GM23338 (cell line): Measurements from ENCODE around the gene C2orf78. TPM values are rescaled to one million over a fixed set of nuclear protein-coding genes. Genes with fewer than 3 reads are reported as not detected.
"Not testable (repeated sequence)": the region's sequence is repeated elsewhere in the genome, so short reads cannot be mapped to it uniquely, and the experiment has no call there.

ENCODE experiments used
- ATAC-seq: fragments of 200-7000 bp; cut with Tn5 transposase; 3 replicates; pipeline ENCODE4 v1.9.1; 2020
- DNase-seq: peaks from one replicate; pipeline ENCODE4 v3.0.0-alpha.2; 2015; ENCODE audit warnings: low spot score
- H2AFZ ChIP-seq: fragments of 200-600 bp; sonication (generic); 2 replicates; pipeline ENCODE4 v1.8.0; 2016; ENCODE audit warnings: antibody characterized with exemption, mild to moderate bottlenecking, moderate library complexity
- H3F3A ChIP-seq: fragments of 200-600 bp; sonication (generic); replicated peaks from 2 replicates; pipeline ENCODE4 v1.8.0; 2017; ENCODE audit warnings: antibody characterized with exemption, mixed run types, low read depth
- H3K27ac ChIP-seq: fragments of 200-600 bp; sonication (generic); 2 replicates; pipeline ENCODE4 v1.6.1; 2016; ENCODE audit warnings: low read depth
- H3K27me3 ChIP-seq: fragments of 200-600 bp; sonication (generic); 2 replicates; pipeline ENCODE4 v1.8.0; 2016; ENCODE audit warnings: mild to moderate bottlenecking, mixed run types, moderate library complexity; ENCODE audit not compliant: insufficient read depth
- H3K36me3 ChIP-seq: fragments of 200-600 bp; sonication (generic); 2 replicates; pipeline ENCODE4 v1.8.0; 2016; ENCODE audit warnings: mild to moderate bottlenecking; ENCODE audit not compliant: insufficient read depth
- H3K4me1 ChIP-seq: fragments of 200-600 bp; sonication (generic); 2 replicates; pipeline ENCODE4 v1.8.0; 2016; ENCODE audit warnings: mild to moderate bottlenecking, moderate library complexity; ENCODE audit not compliant: insufficient read depth
- H3K4me2 ChIP-seq: fragments of 200-600 bp; sonication (generic); 2 replicates; pipeline ENCODE4 v1.7.1; 2017; ENCODE audit warnings: mixed run types
- H3K4me3 ChIP-seq: fragments of 200-600 bp; sonication (generic); 2 replicates; pipeline ENCODE4 v1.6.1; 2016; ENCODE audit warnings: mixed run types
- H3K79me2 ChIP-seq: fragments of 200-600 bp; sonication (generic); replicated peaks from 2 replicates; pipeline ENCODE4 v1.8.0; 2017; ENCODE audit warnings: mild to moderate bottlenecking; ENCODE audit not compliant: insufficient read depth
- H3K9me2 ChIP-seq: fragments of 200-600 bp; sonication (generic); 2 replicates; pipeline ENCODE4 v1.8.0; 2017; ENCODE audit not compliant: insufficient read depth
- H4K20me1 ChIP-seq: fragments of 200-600 bp; sonication (generic); replicated peaks from 2 replicates; pipeline ENCODE4 v1.8.0; 2017; ENCODE audit warnings: mild to moderate bottlenecking; ENCODE audit not compliant: insufficient read depth
- H3K27ac Mint-ChIP-seq: 2 replicates; pipeline ENCODE4 v1.8.0; 2020; ENCODE audit warnings: inconsistent platforms, mild to moderate bottlenecking, moderate library complexity, mixed read lengths
- H3K27me3 Mint-ChIP-seq: 3 replicates; pipeline ENCODE4 v1.8.0; 2022; ENCODE audit warnings: low read depth, mild to moderate bottlenecking, moderate library complexity, mixed read lengths, inconsistent platforms; ENCODE audit not compliant: insufficient read depth, poor library complexity
- H3K36me3 Mint-ChIP-seq: 3 replicates; pipeline ENCODE4 v1.8.0; 2021; ENCODE audit warnings: low read depth, mild to moderate bottlenecking, inconsistent platforms, moderate library complexity, mixed read lengths
- H3K4me1 Mint-ChIP-seq: 3 replicates; pipeline ENCODE4 v1.8.0; 2020; ENCODE audit warnings: mild to moderate bottlenecking, inconsistent platforms, mixed read lengths
- H3K4me3 Mint-ChIP-seq: 3 replicates; pipeline ENCODE4 v1.8.0; 2021; ENCODE audit warnings: moderate library complexity, mild to moderate bottlenecking, inconsistent platforms, mixed read lengths
- H3K9me3 Mint-ChIP-seq: 3 replicates; pipeline ENCODE4 v1.8.0; 2020; ENCODE audit warnings: moderate library complexity, mild to moderate bottlenecking, inconsistent platforms, mixed read lengths
- CREB1 ChIP-seq: fragments of 250-450 bp; sonication (Bioruptor Pico); IDR thresholded peaks from 2 replicates; pipeline ENCODE4 v1.5.0; 2020; ENCODE audit warnings: low read depth, mild to moderate bottlenecking, moderate library complexity
- EZH2phosphoT487 ChIP-seq: fragments of 200-600 bp; sonication (generic); IDR thresholded peaks from one replicate; pipeline ENCODE4 v1.8.1; 2018; ENCODE audit warnings: antibody characterized with exemption; ENCODE audit not compliant: unreplicated experiment
- polyA plus RNA-seq: library from polyadenylated mRNA; unstranded; fragments of >200 nt; fragmentation: Nextera tagmentation; extraction: Ambion mirVana; gene quantifications from 2 replicates; pipeline ENCODE4 v1.2.1, GENCODE V29; 2016
- total RNA-seq: library from RNA; depleted of rRNA; stranded (reverse); fragments of >200 nt; shearing (Covaris generic); gene quantifications from 2 replicates; pipeline ENCODE4 v1.2.3, GENCODE V29; 2014
- TF ChIP-seq, protein P1 (sequence below): IDR thresholded peaks from one replicate; pipeline ENCODE4 v1.6.1; 2018; ENCODE audit warnings: antibody characterized with exemption; ENCODE audit not compliant: unreplicated experiment
- TF ChIP-seq, protein P2 (sequence below), 2 experiments: fragments of 200-600 bp in 1 of 2; sonication (generic) in 1 of 2; conservative IDR thresholded peaks; 2 replicates each; pipeline versions ENCODE4 v1.5.1 to v1.6.1; 2016 to 2017; ENCODE audit warnings: antibody characterized with exemption in 2 of 2, low read depth in 2 of 2, mild to moderate bottlenecking in 2 of 2, moderate library complexity in 1 of 2

The C2orf78 gene
- total and polyA plus RNA-seq, 2 experiments from 2014 or later = 0.14 to 0.18 TPM

- TF ChIP-seq, protein P1, sequence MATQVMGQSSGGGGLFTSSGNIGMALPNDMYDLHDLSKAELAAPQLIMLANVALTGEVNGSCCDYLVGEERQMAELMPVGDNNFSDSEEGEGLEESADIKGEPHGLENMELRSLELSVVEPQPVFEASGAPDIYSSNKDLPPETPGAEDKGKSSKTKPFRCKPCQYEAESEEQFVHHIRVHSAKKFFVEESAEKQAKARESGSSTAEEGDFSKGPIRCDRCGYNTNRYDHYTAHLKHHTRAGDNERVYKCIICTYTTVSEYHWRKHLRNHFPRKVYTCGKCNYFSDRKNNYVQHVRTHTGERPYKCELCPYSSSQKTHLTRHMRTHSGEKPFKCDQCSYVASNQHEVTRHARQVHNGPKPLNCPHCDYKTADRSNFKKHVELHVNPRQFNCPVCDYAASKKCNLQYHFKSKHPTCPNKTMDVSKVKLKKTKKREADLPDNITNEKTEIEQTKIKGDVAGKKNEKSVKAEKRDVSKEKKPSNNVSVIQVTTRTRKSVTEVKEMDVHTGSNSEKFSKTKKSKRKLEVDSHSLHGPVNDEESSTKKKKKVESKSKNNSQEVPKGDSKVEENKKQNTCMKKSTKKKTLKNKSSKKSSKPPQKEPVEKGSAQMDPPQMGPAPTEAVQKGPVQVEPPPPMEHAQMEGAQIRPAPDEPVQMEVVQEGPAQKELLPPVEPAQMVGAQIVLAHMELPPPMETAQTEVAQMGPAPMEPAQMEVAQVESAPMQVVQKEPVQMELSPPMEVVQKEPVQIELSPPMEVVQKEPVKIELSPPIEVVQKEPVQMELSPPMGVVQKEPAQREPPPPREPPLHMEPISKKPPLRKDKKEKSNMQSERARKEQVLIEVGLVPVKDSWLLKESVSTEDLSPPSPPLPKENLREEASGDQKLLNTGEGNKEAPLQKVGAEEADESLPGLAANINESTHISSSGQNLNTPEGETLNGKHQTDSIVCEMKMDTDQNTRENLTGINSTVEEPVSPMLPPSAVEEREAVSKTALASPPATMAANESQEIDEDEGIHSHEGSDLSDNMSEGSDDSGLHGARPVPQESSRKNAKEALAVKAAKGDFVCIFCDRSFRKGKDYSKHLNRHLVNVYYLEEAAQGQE = no peak
- no peak for TF ChIP-seq EZH2phosphoT487
Observed at GRCh38 chr2:73780237-73780582, 3.8 kb upstream of the C2orf78 start (continued).

GRCh38 chr2:73783402-73783801, 581 bp upstream of the C2orf78 start:
- not testable (repeated sequence) for H3K36me3 ChIP-seq, H3K27ac Mint-ChIP-seq, H3K27ac ChIP-seq, H3K4me3 ChIP-seq, H3K4me1 ChIP-seq, H3K27me3 ChIP-seq, H3K4me3 Mint-ChIP-seq, ATAC-seq, H3K9me3 Mint-ChIP-seq, H3K9me2 ChIP-seq, H3K27me3 Mint-ChIP-seq, H3K36me3 Mint-ChIP-seq, H3K4me2 ChIP-seq, H3K4me1 Mint-ChIP-seq, H4K20me1 ChIP-seq, H3F3A ChIP-seq
- H2AFZ ChIP-seq = peak overlapping the region; percentile 52
- DNase-seq = peak; percentile 3
- H3K79me2 ChIP-seq = peaks cover 12% of the 10 kb centered on the region

- H3K27ac Mint-ChIP-seq = no peak overlapping the region
- Histone ChIP-seq H3K27me3 (peaks cover 17% of the 10 kb centered on the region; the same call in 1 of the 2 replicates), H4K20me1 (no peaks in the 10 kb centered on the region), H3F3A (no peaks in the 10 kb centered on the region), H3K4me3 (no peak overlapping the region), H3K4me1 (no peaks in the 10 kb centered on the region), H3K4me2 (no peak overlapping the region), H3K27ac (no peak overlapping the region), H3K9me2 (no peaks in the 10 kb centered on the region), H3K79me2 (no peaks in the 10 kb centered on the region), H3K36me3 (no peaks in the 10 kb centered on the region), H2AFZ (no peak overlapping the region)
- no peaks in the 10 kb centered on the region for H3K9me3 Mint-ChIP-seq
- peaks cover 2% of the 10 kb centered on the region for H3K27me3 Mint-ChIP-seq
- DNase-seq = no peak
- H3K4me1 Mint-ChIP-seq = no peaks in the 10 kb centered on the region
- H3K4me3 Mint-ChIP-seq = no peak overlapping the region
- no peak for ATAC-seq
- TF ChIP-seq CREB1 (CRISPR knock-in tag) = no peak
- TF ChIP-seq, protein P2, sequence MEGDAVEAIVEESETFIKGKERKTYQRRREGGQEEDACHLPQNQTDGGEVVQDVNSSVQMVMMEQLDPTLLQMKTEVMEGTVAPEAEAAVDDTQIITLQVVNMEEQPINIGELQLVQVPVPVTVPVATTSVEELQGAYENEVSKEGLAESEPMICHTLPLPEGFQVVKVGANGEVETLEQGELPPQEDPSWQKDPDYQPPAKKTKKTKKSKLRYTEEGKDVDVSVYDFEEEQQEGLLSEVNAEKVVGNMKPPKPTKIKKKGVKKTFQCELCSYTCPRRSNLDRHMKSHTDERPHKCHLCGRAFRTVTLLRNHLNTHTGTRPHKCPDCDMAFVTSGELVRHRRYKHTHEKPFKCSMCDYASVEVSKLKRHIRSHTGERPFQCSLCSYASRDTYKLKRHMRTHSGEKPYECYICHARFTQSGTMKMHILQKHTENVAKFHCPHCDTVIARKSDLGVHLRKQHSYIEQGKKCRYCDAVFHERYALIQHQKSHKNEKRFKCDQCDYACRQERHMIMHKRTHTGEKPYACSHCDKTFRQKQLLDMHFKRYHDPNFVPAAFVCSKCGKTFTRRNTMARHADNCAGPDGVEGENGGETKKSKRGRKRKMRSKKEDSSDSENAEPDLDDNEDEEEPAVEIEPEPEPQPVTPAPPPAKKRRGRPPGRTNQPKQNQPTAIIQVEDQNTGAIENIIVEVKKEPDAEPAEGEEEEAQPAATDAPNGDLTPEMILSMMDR (conservative IDR thresholded peaks at IDR 0.05; ENCODE audit: low read depth in 2 of 2) = no peak
- no peaks in the 10 kb centered on the region for H3K36me3 Mint-ChIP-seq
Observed at GRCh38 chr2:73811878-73812277, 27.9 kb downstream of the C2orf78 start.
